ENCODE measurements around the gene LBP. TPM values are rescaled to one million over a fixed set of nuclear protein-coding genes. Genes with fewer than 3 reads are reported as not detected.

LBP gene
- total and polyA plus RNA-seq, 10 donors, result 0.09 to 0.13 (median 0.11) TPM; not detected in 7

- 61 to 82% (median 65%) methylated on average over 15 of the region's 15 CpGs for WGBS, 5 donors
These were observed 4.8 kb downstream of the LBP start for GRCh38 chr20:38350879-38351775.

GRCh38 chr20:38353316-38353715, 7.0 kb downstream of the LBP start:
- H3K36me3 ChIP-seq, result no peaks in the 10 kb centered on the region
- H3K27me3 ChIP-seq (replicated peaks in 1 of 7), result no peaks in the 10 kb centered on the region
- no peak for DNase-seq
- no peak overlapping the region for H3K4me3 ChIP-seq
- TF ChIP-seq CTCF (IDR thresholded peaks at IDR 0.05 in 8 of 11, conservative IDR thresholded peaks at IDR 0.05 in 3 of 11), result no peak
- TF ChIP-seq POLR2AphosphoS5 (IDR thresholded peaks at IDR 0.05), result no peak
- TF ChIP-seq POLR2A (IDR thresholded peaks at IDR 0.05), result no peak
- no peak overlapping the region for H3K27ac ChIP-seq
- H3K9me3 ChIP-seq, result no peaks in the 10 kb centered on the region
- WGBS, 5 donors, result 34 to 58% (median 50%) methylated on average over 7 of the region's 7 CpGs
- intact Hi-C loops (cut with DNase I; ENCODE audit: low total_unique reads), result no loop called here
- peaks cover 0 to 9% (median 0%) of the 10 kb centered on the region in 6 donors for H3K4me1 ChIP-seq

More at GRCh38 chr20:38350879-38351775, 4.8 kb downstream of the LBP start:
- H3K27ac ChIP-seq, result no peak overlapping the region
- intact Hi-C loops (cut with DNase I; ENCODE audit: low total_unique reads), result no loop called here
- TF ChIP-seq CTCF (IDR thresholded peaks at IDR 0.05 in 8 of 11, conservative IDR thresholded peaks at IDR 0.05 in 3 of 11), result no peak
- TF ChIP-seq POLR2AphosphoS5 (IDR thresholded peaks at IDR 0.05), result no peak
- no peak for TF ChIP-seq POLR2A (IDR thresholded peaks at IDR 0.05)
- no peaks in the 10 kb centered on the region for H3K36me3 ChIP-seq
- no peak overlapping the region for H3K4me3 ChIP-seq
- no peak for DNase-seq
- H3K27me3 ChIP-seq (replicated peaks in 1 of 7), result no peaks in the 10 kb centered on the region
- H3K9me3 ChIP-seq, result no peaks in the 10 kb centered on the region
- no peaks in the 10 kb centered on the region for H3K4me1 ChIP-seq

- Histone ChIP-seq H3K27me3 (replicated peaks in 1 of 7) (no peaks in the 10 kb centered on the region), H3K36me3 (no peaks in the 10 kb centered on the region), H3K4me1 (peaks cover 0 to 9% (median 0%) of the 10 kb centered on the region in 6 donors), H3K27ac (no peak overlapping the region), H3K4me3 (no peak overlapping the region), H3K9me3 (no peaks in the 10 kb centered on the region)
- 90 to 97% (median 94%) methylated on average over 10 of the region's 10 CpGs for WGBS, 5 donors
- intact Hi-C loops (cut with DNase I; ENCODE audit: low total_unique reads), result no loop called here
- no peak for TF ChIP-seq CTCF (IDR thresholded peaks at IDR 0.05 in 8 of 11, conservative IDR thresholded peaks at IDR 0.05 in 3 of 11)
- no peak for TF ChIP-seq POLR2A (IDR thresholded peaks at IDR 0.05)
- TF ChIP-seq POLR2AphosphoS5 (IDR thresholded peaks at IDR 0.05), result no peak
- no peak for DNase-seq
These were observed 7.9 kb downstream of the LBP start for GRCh38 chr20:38354227-38354626.

All from spleen (tissue), 11 donors.